T-helper 2 cell treated with Interferon-gamma antibody and Interleukin-4, amounts not matched to agents 5 μg/mL and 100 μg/mL, for 36 hours (primary cell): ENCODE results near the gene DNAJC22.
A peak's percentile ranks its signal among the peaks of the same experiment; 100 is the strongest.

Experiments used
- DNase-seq: peaks from one replicate; pipeline ENCODE4 v3.0.0; 2021; ENCODE audit warnings: low spot score
- H3K27ac Mint-ChIP-seq: one replicate; pipeline ENCODE4 v1.8.0; 2021; ENCODE audit warnings: mild to moderate bottlenecking, mixed read lengths
- H3K27me3 Mint-ChIP-seq: one replicate; pipeline ENCODE4 v1.8.0; 2021; ENCODE audit warnings: low read depth, mixed read lengths
- H3K36me3 Mint-ChIP-seq: one replicate; pipeline ENCODE4 v1.8.0; 2021; ENCODE audit warnings: low read depth, mixed read lengths
- H3K4me1 Mint-ChIP-seq: one replicate; pipeline ENCODE4 v1.8.0; 2021; ENCODE audit warnings: low read depth, mixed read lengths
- H3K4me3 Mint-ChIP-seq: one replicate; pipeline ENCODE4 v1.8.0; 2022; ENCODE audit warnings: mild to moderate bottlenecking, moderate library complexity, mixed read lengths
- H3K9me3 Mint-ChIP-seq: one replicate; pipeline ENCODE4 v1.8.0; 2021; ENCODE audit warnings: mixed read lengths

Gene DNAJC22

DNA sequence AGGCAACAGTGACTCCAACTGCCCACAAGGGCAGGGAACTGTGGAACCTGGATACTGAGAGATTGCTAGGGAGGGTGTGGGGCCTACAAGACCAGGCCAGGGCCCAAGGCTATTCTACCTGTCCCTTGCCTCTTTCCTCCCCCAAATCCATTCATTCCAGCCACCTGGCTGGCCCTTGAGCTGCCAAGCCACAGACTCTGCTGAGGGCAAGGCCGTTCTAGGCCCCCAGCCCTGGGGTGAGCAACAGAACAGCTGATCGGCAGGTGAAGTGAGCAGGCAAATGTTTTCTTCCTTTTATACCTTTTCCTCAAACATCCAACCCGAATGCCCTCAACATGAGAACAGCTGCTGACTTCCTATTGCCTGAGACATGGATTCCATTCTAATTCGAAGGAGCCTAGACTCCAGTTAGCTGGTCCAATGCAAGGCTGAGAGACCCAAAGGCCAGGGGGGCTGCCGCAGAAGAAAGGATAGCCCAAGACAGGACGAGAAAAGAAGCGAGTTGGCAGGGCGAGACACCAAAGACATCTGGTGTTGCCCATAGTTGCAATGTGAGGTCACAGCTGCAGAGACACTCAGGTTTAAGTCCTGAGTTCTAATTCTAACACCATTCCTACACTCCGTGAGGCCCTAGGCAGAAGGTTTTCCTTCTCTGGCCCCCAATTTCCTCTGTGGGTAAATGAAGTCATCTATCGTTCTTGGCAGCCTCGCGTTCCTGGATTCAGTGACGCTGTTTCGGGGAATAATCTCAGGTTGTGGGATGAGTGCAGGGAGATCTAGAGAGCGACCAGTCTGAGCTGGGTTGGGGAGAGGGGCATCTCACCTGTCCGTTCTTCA lies 11.4 kb upstream of the DNAJC22 start:
- H3K36me3 Mint-ChIP-seq = peaks cover 15% of the 10 kb centered on the region
- peak overlapping the region; percentile 34 for H3K4me3 Mint-ChIP-seq
- no peak overlapping the region for H3K27ac Mint-ChIP-seq
- H3K27me3 Mint-ChIP-seq = peaks cover 73% of the 10 kb centered on the region
- H3K4me1 Mint-ChIP-seq = peaks cover 15% of the 10 kb centered on the region
- no peak for DNase-seq
- no peaks in the 10 kb centered on the region for H3K9me3 Mint-ChIP-seq

DNA sequence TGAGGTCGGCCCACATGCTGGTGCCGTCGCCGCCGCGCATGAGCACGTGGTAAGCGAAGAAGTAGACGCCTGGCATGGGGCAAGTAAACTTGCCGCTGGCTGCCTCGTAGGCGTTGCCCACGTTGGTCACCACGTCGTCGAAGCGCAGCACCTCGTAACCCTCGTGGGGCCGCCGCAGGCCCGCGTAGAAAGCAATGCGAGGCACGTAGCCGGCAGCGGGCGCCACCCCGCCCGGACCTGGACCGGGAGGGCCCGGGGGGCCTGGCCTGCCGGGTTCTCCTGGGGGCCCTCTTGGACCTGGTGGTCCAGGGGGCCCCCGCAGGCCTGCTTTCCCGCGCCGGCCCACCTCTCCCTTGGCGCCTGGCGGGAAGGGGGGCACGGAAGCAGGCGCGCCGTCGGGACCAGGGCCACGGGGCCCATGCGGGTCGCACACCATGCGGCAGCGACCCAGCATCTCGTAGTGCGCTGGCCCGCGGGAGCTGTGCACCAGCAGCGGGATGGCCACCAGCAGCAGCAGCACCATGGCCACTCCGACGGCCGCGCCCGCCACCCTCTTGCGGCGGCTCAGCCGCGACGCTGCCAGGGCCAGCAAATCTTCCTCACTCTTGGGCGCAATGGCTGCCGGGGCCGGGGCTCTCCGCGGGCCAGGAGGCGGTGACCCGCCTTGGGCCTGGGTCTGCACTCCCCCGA lies 10.6 kb upstream of the DNAJC22 start:
- peaks cover 81% of the 10 kb centered on the region for H3K27me3 Mint-ChIP-seq
- DNase-seq = no peak
- H3K9me3 Mint-ChIP-seq = no peaks in the 10 kb centered on the region
- no peak overlapping the region for H3K4me3 Mint-ChIP-seq
- peaks cover 15% of the 10 kb centered on the region for H3K4me1 Mint-ChIP-seq
- peaks cover 9% of the 10 kb centered on the region for H3K36me3 Mint-ChIP-seq
- H3K27ac Mint-ChIP-seq = no peak overlapping the region

DNA sequence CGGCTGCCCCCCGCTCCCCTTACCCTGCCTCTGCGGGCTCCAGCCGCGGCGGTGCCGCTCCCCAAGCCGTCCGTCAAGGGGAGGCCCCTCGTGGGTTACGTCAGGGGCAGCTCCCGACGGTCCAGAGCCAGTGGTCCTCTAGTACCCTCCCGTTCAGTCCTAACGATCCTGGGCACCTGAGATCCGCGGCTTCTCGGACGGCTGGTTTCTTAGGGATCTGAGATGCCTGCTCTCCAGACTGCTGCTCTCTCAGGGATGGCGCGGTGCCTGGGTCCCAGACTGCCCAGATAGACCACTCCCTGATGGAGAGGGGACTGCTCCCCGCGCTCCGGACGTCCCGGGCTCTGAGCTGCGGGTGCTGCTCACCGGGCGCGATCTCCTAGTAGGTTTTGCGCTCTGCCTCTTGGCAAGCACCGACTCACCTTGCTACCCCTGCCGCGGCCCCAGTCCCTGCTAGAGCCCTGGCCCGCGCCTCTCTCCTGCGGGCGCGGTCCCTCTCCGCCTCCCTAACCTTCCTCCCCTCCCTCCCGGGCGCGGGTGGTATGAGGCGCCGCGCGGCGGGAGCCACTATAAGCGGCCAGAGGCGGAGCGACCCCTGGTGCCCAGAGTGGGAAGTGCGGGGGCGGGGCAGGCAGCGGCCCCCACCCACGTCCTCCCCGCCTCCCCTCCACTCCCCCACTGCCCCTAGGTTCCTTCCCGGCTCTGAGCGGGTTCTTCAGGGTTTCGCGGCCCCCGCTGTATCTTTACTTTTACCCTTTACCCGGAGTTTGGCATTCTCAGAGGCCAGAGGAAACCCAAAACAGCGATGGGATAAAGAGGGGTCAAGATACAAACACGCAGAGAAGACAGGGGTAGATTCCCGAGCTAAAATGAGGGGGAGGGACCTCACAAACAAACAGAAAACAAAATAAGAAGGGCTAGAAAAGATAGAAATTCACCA lies 9.8 kb upstream of the DNAJC22 start, which contains the start of gene C1QL4:
Gene C1QL4, minus strand, starts transcription at position 544 of the 940 bp plus-strand sequence. CDS start 711 bp downstream, outside the sequence.
- H3K36me3 Mint-ChIP-seq = peaks cover 3% of the 10 kb centered on the region
- H3K9me3 Mint-ChIP-seq = no peaks in the 10 kb centered on the region
- no peak within 1 kb of the TSS for H3K27ac Mint-ChIP-seq
- peak within 1 kb of the TSS; percentile 67 for H3K4me3 Mint-ChIP-seq
- H3K4me1 Mint-ChIP-seq = peaks cover 15% of the 10 kb centered on the region
- peaks cover 87% of the 10 kb centered on the region for H3K27me3 Mint-ChIP-seq
- peak; percentile 81 for DNase-seq

DNA sequence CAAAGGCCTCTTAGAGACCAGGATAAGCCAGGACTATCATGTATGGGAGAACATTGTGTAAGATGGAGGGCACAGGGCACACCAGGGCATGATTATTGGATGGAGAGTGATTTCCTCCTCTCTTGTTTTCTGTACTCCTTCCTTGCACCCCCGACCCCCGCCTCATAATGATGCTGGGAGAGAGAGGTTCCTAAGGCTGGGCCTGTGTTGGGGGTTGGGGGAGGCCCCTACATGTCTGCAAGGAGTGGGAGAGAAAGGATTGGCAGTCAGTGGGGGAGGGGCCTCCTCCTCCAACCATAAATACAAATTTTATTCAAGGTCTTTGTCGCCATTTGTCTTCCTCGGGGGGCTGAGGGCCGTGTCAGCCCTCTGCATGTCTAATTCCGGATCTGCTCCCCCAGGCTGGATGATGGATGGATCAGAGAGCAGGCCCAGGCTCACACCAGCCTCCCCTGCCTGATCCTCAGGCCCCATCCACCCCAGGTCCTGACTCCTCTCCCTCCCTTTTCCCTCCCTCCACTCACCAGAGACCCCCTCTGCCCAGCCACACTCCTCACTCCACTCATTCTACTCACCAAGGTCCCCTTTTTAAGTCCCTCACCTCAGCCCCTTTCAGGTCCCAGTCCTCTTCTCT lies 7.7 kb upstream of the DNAJC22 start:
- DNase-seq = no peak
- H3K4me3 Mint-ChIP-seq = no peak overlapping the region
- no peak overlapping the region for H3K27ac Mint-ChIP-seq
- H3K27me3 Mint-ChIP-seq = peaks cover 90% of the 10 kb centered on the region
- H3K9me3 Mint-ChIP-seq = no peaks in the 10 kb centered on the region
- peaks cover 21% of the 10 kb centered on the region for H3K4me1 Mint-ChIP-seq
- no peaks in the 10 kb centered on the region for H3K36me3 Mint-ChIP-seq

DNA sequence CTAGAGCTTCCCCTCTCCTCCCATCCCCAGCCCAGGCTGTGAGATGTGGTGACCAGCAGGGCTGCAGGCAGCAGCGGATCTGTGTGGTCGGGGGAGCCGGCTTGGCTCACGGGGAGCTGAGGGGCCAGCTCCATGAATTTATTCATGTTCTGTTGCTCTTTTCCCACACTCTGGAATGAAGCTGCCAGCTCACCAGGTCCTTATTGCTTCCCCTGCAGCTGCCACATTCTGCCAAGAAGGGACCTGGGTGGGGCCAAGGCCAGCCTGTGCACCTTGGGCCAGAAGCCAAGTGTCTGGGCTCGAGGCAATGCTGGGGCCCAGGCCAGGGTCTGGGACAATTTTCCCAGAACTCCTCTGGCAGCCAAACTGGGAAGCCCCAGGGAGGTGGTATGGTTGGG lies 7.2 kb upstream of the DNAJC22 start:
- no peak for DNase-seq

DNA sequence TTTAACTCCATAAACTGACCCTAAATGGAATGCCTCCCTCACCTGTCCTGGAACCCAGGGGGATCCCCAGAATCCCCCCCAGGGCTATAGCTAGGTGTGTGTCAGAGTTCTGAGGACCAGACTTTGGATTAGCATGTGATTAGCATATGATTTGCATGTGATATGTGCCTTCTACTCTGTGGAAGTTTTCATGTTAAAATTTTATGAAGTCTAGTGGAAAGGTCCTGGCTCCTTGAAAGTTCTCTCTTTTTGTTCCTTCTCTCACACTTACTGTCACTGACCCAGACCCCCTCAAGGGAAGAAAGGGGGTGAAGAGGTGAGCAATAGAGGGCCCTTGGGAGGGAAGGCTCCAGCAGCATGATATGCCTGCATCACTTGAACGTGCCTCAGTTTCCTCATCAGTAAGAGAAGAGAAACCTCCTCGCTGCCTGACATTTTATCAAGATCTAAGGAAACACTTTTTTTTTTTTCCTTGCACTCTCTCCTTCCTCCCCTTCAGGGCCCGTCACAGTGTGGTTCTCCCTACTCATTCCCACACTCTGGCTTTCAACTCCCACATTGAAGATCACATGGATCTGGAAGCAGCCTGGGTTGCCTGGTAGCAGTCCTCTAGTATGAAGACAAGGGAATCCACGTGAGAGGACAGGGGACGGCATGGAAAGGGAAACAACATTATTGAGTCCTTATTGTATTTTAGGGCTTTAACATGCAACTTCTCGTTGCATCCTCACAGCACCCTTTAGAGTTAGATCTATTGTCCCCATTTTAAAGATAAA lies 6.4 kb upstream of the DNAJC22 start:
- Mint-ChIP-seq H3K27ac (no peak overlapping the region), H3K27me3 (peaks cover 86% of the 10 kb centered on the region), H3K36me3 (no peaks in the 10 kb centered on the region), H3K9me3 (no peaks in the 10 kb centered on the region), H3K4me3 (no peak overlapping the region), H3K4me1 (peaks cover 21% of the 10 kb centered on the region)
- no peak for DNase-seq

More for the DNA sequence above, 7.2 kb upstream of the DNAJC22 start:
- no peak overlapping the region for H3K27ac Mint-ChIP-seq
- H3K9me3 Mint-ChIP-seq = no peaks in the 10 kb centered on the region
- peaks cover 21% of the 10 kb centered on the region for H3K4me1 Mint-ChIP-seq
- peaks cover 91% of the 10 kb centered on the region for H3K27me3 Mint-ChIP-seq
- no peak overlapping the region for H3K4me3 Mint-ChIP-seq
- H3K36me3 Mint-ChIP-seq = no peaks in the 10 kb centered on the region

DNA sequence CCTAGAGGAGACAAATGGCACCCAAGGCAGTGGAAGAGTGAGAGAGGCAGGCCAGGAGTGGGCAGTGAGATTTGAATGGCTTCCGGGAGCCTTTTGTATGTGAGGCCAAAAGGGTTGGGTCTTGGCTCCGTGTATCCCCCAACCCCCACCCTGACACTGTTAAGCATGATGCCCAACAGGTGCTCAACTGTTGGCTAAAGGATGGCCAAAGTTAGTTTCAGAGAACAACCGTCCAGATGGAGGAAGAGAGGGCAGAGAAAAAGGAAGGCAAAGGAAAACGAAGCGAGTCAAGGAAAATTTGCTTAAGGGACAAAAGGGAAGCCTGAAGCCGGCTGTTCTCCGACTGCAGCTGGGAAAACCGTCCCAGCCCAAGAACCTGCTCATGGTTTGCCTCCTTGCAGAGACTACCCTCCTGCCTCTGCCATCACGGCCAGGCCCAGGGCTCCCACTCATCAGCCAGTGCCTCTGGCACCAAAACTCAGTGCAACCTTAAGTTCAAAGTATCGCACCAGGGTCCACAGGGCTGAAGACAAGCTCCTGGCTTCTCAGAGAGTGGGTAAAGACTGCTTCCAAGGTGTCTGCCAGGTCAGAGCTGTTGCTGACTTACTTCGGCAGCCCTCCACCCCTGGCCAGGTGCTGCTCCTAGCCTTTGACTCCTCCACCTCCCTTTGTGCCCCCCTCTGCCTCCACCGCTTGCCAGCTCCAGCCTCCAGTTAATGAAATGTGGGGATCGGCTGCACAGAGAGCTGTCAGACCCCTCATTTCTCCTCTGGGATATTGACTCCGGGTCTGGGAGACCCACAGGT lies 5.5 kb upstream of the DNAJC22 start:
- Mint-ChIP-seq H3K4me1 (peaks cover 20% of the 10 kb centered on the region), H3K9me3 (no peaks in the 10 kb centered on the region), H3K27me3 (peaks cover 89% of the 10 kb centered on the region), H3K27ac (no peak overlapping the region), H3K36me3 (no peaks in the 10 kb centered on the region), H3K4me3 (no peak overlapping the region)
- DNase-seq = no peak

DNA sequence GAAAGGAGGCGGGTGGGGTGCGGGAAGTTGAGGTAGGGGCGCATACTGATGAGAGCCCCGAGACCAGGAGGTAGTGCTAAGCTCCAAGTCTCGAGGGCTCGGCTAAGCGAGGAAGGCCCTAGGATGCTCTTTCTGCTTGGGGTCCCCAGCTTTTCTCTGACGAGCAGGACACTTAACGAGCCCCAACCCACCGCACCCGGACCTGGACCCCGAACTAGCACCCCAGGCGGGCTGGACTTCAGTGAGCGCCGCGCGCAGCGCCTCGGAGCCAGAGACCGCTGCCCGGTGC lies 5.0 kb upstream of the DNAJC22 start:
- no peak for DNase-seq
- Mint-ChIP-seq H3K27me3 (peaks cover 91% of the 10 kb centered on the region), H3K36me3 (no peaks in the 10 kb centered on the region), H3K27ac (no peak overlapping the region), H3K9me3 (no peaks in the 10 kb centered on the region), H3K4me1 (peaks cover 23% of the 10 kb centered on the region), H3K4me3 (no peak overlapping the region)

DNA sequence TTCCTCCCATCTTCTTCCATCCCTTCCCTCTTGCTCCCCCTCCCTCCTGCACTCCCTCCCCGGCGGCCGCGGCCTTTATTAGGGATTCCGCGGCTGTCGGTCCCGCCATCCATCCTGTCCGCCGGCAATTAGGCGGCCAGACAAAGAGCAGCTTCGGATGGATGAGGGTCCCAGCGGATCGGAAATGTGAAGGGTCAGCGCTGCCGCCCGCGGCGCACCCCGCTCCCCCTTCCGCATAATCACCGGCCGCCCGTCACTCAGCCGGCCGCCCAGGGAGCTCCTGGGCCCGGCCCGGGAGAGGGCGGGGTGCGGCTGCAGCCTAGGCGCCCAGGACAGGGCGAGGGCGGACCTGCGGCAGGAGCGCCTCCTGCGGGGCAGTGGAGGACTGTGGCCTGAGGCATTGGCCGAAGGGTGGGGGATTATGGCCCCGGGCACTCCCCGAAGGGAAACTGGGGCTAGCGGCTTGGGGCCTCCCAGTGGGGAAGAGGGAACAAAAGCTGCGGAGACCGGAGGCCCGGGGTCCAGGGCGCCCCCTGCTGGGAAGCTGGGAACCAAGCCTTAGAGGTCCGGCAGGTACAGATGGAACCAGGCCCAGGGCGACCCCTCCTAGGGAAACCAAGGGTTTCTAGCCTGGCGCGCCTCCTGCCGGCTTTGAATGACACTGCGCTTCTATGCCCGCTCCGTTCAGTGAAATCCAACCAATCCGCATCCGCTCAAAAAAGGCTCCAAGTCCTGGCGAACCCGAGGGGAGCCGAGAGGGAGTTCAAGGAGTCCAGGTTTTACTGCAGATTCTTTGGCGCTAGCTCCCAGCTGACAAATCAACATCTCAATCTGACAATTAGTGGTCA lies 4.4 kb upstream of the DNAJC22 start:
- Mint-ChIP-seq H3K27ac (no peak overlapping the region), H3K36me3 (no peaks in the 10 kb centered on the region), H3K27me3 (peaks cover 91% of the 10 kb centered on the region), H3K4me3 (peak overlapping the region; percentile 69), H3K9me3 (no peaks in the 10 kb centered on the region), H3K4me1 (peaks cover 24% of the 10 kb centered on the region)
- DNase-seq = peak; percentile 77

DNA sequence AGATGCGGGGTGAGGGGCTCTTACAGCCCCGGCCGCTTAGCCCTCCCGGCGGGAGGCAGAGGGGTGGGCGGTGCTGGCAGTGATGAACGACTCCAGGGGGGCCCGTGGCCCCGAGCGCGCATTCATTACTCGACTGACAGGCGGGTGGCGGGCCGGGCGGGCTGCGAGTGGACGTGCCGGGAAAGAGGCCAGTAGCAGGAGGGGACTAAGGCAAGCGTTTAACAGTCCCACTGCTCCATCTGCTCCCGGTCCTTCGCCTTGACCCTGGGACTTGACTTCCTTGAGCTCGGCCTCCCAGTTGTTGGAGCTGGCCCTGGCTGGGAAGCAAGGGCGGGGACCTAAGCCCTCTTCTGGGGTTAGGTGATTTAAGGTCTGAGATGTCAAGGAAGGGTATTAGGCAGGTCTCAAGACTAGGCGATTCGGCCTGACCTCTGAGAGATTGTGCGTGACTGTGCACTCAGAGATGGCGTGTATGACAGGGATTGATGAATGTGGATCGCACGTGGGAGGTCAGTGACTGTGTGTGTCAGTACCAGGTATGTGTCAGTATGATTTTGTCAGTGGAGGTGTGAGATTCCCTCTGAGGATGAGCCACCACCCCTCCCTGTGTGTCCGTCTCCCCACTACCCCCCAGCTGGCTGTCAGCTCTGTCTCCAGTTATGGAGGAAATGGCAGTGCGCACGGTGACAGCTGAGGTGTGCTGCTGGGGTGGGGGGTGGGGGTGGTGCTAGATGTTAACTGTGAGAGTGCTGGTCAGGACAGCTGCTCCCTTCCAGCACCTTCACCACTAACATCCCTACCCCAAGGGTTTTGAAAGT lies 3.6 kb upstream of the DNAJC22 start:
- no peaks in the 10 kb centered on the region for H3K36me3 Mint-ChIP-seq
- no peaks in the 10 kb centered on the region for H3K9me3 Mint-ChIP-seq
- H3K4me1 Mint-ChIP-seq = peaks cover 20% of the 10 kb centered on the region
- peak overlapping the region; percentile 69 for H3K4me3 Mint-ChIP-seq
- no peak overlapping the region for H3K27ac Mint-ChIP-seq
- DNase-seq = peak; percentile 43
- H3K27me3 Mint-ChIP-seq = peaks cover 88% of the 10 kb centered on the region

DNA sequence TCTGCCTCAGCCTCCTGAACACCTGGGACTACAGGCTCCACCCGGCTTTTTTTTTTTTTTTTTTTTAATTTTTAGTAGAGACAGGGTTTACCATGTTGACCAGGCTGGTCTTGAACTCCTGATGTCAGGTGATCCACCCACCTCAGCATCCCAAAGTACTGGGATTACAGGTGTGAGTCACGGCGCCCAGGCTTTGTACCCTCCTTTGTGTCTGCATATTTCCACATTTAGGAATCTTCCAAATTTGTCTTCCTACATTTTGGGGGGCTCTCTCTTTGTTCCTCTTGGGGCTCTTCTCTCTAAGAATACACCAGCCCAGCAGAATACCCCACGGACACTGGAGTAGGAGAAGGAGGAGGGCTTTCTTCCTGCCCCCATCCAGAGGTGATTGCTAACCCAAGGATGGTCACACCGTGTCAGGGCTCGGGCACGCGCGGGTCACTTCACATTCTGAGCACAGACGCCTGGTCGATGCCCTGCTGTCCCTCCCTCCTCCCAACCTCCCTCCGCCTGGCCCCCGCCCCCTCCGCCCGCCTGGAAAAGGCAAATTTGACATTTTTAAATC lies 2.1 kb upstream of the DNAJC22 start:
- Mint-ChIP-seq H3K27ac (no peak overlapping the region), H3K4me3 (no peak overlapping the region), H3K9me3 (no peaks in the 10 kb centered on the region), H3K27me3 (peaks cover 83% of the 10 kb centered on the region), H3K36me3 (no peaks in the 10 kb centered on the region), H3K4me1 (peaks cover 20% of the 10 kb centered on the region)
- DNase-seq = no peak
